ENCODE data around the gene LALBA. TPM values are rescaled to one million over a fixed set of nuclear protein-coding genes. Genes with fewer than 3 reads are reported as not detected.

The LALBA gene
- total RNA-seq, 1 experiment from 2014 or later, result not detected

- Mint-ChIP-seq H3K27ac (ENCODE audit: low read depth, unreplicated experiment) (no peak overlapping the region), H3K4me1 (ENCODE audit: insufficient read depth, unreplicated experiment) (no peaks in the 10 kb centered on the region), H3K4me3 (ENCODE audit: unreplicated experiment) (no peak overlapping the region), H3K27me3 (ENCODE audit: insufficient read depth, unreplicated experiment) (peaks cover 41% of the 10 kb centered on the region), H3K36me3 (ENCODE audit: insufficient read depth, unreplicated experiment) (no peaks in the 10 kb centered on the region), H3K9me3 (ENCODE audit: unreplicated experiment) (peaks cover 24% of the 10 kb centered on the region)
- POLR2A ChIA-PET, result no interaction called here
- CTCF ChIA-PET, result interaction anchor here (1.1 kb wide), 2 partner anchors 71 to 871 kb away, joined by 3 read pairs; no protein-coding TSS in a partner anchor
- no TSS peak for BruUV-seq (replicated peaks)
- DNase-seq (ENCODE audit: unreplicated experiment), result no peak
- intact Hi-C loops (cut with micrococcal nuclease), result loop anchor here (10.0 kb wide), 2 partner anchors 259 to 529 kb away; partner anchors contain the start of gene ZNF641
- no peak for TF ChIP-seq CTCF (IDR thresholded peaks at IDR 0.05; ENCODE audit: unreplicated experiment)
Observed at GRCh38 chr12:48613321-48613720, 43.5 kb upstream of the LALBA start.

- H3K27me3 Mint-ChIP-seq (ENCODE audit: insufficient read depth, unreplicated experiment), result peaks cover 19% of the 10 kb centered on the region
- no peak overlapping the region for H3K4me3 Mint-ChIP-seq (ENCODE audit: unreplicated experiment)
- intact Hi-C loops (cut with micrococcal nuclease), result no loop called here
- TF ChIP-seq CTCF (IDR thresholded peaks at IDR 0.05; ENCODE audit: unreplicated experiment), result no peak
- ChIA-PET POLR2A (no interaction called here), CTCF (interaction anchor here (0.8 to 2.4 kb wide), 2 partner anchors 16 to 639 kb away, joined by 3 to 6 read pairs; no protein-coding TSS in a partner anchor)
- no peak overlapping the region for H3K27ac Mint-ChIP-seq (ENCODE audit: low read depth, unreplicated experiment)
- BruUV-seq (replicated peaks), result TSS peak; percentile 33
- no peaks in the 10 kb centered on the region for H3K4me1 Mint-ChIP-seq (ENCODE audit: insufficient read depth, unreplicated experiment)
- peaks cover 30% of the 10 kb centered on the region for H3K9me3 Mint-ChIP-seq (ENCODE audit: unreplicated experiment)
- peak; percentile 49 for DNase-seq (ENCODE audit: unreplicated experiment)
- H3K36me3 Mint-ChIP-seq (ENCODE audit: insufficient read depth, unreplicated experiment), result peaks cover 6% of the 10 kb centered on the region
Observed at GRCh38 chr12:48602192-48602989, 32.5 kb upstream of the LALBA start.

- H3K27ac Mint-ChIP-seq (ENCODE audit: low read depth, unreplicated experiment), result no peak overlapping the region
- DNase-seq (ENCODE audit: unreplicated experiment), result peak; percentile 43
- peaks cover 21% of the 10 kb centered on the region for H3K27me3 Mint-ChIP-seq (ENCODE audit: insufficient read depth, unreplicated experiment)
- peaks cover 22% of the 10 kb centered on the region for H3K9me3 Mint-ChIP-seq (ENCODE audit: unreplicated experiment)
- BruUV-seq (replicated peaks), result no TSS peak
- intact Hi-C loops (cut with micrococcal nuclease), result no loop called here
- ChIA-PET CTCF (interaction anchor here (0.6 to 2.4 kb wide), 3 partner anchors 13 to 637 kb away, joined by 3 to 6 read pairs (median 3); no protein-coding TSS in a partner anchor), POLR2A (interaction anchor here (1.2 kb wide), 1 partner anchor 15 kb away, joined by 3 read pairs; no protein-coding TSS in a partner anchor)
- H3K4me3 Mint-ChIP-seq (ENCODE audit: unreplicated experiment), result no peak overlapping the region
- no peaks in the 10 kb centered on the region for H3K36me3 Mint-ChIP-seq (ENCODE audit: insufficient read depth, unreplicated experiment)
- TF ChIP-seq CTCF (IDR thresholded peaks at IDR 0.05; ENCODE audit: unreplicated experiment), result no peak
- H3K4me1 Mint-ChIP-seq (ENCODE audit: insufficient read depth, unreplicated experiment), result no peaks in the 10 kb centered on the region
Observed at GRCh38 chr12:48601013-48601756, 31.3 kb upstream of the LALBA start.

GRCh38 chr12:48600552-48600951 is 30.7 kb upstream of the LALBA start:
- Mint-ChIP-seq H3K9me3 (ENCODE audit: unreplicated experiment) (peaks cover 22% of the 10 kb centered on the region), H3K36me3 (ENCODE audit: insufficient read depth, unreplicated experiment) (no peaks in the 10 kb centered on the region), H3K27me3 (ENCODE audit: insufficient read depth, unreplicated experiment) (peaks cover 21% of the 10 kb centered on the region), H3K4me1 (ENCODE audit: insufficient read depth, unreplicated experiment) (no peaks in the 10 kb centered on the region), H3K27ac (ENCODE audit: low read depth, unreplicated experiment) (no peak overlapping the region), H3K4me3 (ENCODE audit: unreplicated experiment) (no peak overlapping the region)
- TF ChIP-seq CTCF (IDR thresholded peaks at IDR 0.05; ENCODE audit: unreplicated experiment), result no peak
- POLR2A ChIA-PET, result interaction anchor here (1.2 kb wide), 1 partner anchor 15 kb away, joined by 3 read pairs; no protein-coding TSS in a partner anchor
- no TSS peak for BruUV-seq (replicated peaks)
- DNase-seq (ENCODE audit: unreplicated experiment), result no peak
- intact Hi-C loops (cut with micrococcal nuclease), result no loop called here
- CTCF ChIA-PET, result interaction anchor here (1.0 kb wide), 1 partner anchor 18 kb away, joined by 4 read pairs; no protein-coding TSS in a partner anchor
